SK-N-SH (cell line): ENCODE results near the gene AGBL4.

Source experiments
- ELF1 ChIP-seq: IDR thresholded peaks from 2 replicates; pipeline ENCODE4 v1.4.0; 2012
- EP300 ChIP-seq, 2 experiments: IDR thresholded peaks; 2 replicates each; pipeline versions ENCODE4 v1.4.0 to v1.6.1; 2012; ENCODE audit warnings: borderline replicate concordance in 1 of 2, low read depth in 1 of 2, low read length in 1 of 2
- EZH2phosphoT487 ChIP-seq: fragments of 200-600 bp; sonication (generic); IDR thresholded peaks from 2 replicates; pipeline ENCODE4 v1.6.1; 2017; ENCODE audit warnings: low read depth, mixed run types, mild to moderate bottlenecking, antibody characterized with exemption, moderate library complexity, borderline replicate concordance
- FOSL2 ChIP-seq: IDR thresholded peaks from 2 replicates; pipeline ENCODE4 v1.4.0; 2012; ENCODE audit warnings: low read depth, mild to moderate bottlenecking, moderate library complexity, borderline replicate concordance
- JUND ChIP-seq: IDR thresholded peaks from 2 replicates; pipeline ENCODE4 v1.4.0; 2012
- POLR2AphosphoS5 ChIP-seq: IDR thresholded peaks from 2 replicates; pipeline ENCODE4 v1.6.1; 2012; ENCODE audit warnings: low read depth, low read length
- RFX5 ChIP-seq: IDR thresholded peaks from 2 replicates; pipeline ENCODE4 v1.6.1; 2012; ENCODE audit warnings: mild to moderate bottlenecking, improper control_type of control experiment, low read length
- USF1 ChIP-seq: IDR thresholded peaks from 2 replicates; pipeline ENCODE4 v1.4.0; 2012; ENCODE audit warnings: low read depth, borderline replicate concordance
- TF ChIP-seq, protein P1 (sequence below): fragments of 200-600 bp; sonication (generic); IDR thresholded peaks from 2 replicates; pipeline ENCODE4 v1.6.1; 2017; ENCODE audit warnings: antibody characterized with exemption, mild to moderate bottlenecking, moderate library complexity
- TF ChIP-seq, protein P2 (sequence below): IDR thresholded peaks from 2 replicates; pipeline ENCODE4 v1.4.0; 2012; ENCODE audit warnings: low read depth
- TF ChIP-seq, protein P3 (sequence below): IDR thresholded peaks from 2 replicates; pipeline ENCODE4 v1.6.1; 2012; ENCODE audit warnings: mild to moderate bottlenecking, low read depth, low read length, moderate library complexity

DNA sequence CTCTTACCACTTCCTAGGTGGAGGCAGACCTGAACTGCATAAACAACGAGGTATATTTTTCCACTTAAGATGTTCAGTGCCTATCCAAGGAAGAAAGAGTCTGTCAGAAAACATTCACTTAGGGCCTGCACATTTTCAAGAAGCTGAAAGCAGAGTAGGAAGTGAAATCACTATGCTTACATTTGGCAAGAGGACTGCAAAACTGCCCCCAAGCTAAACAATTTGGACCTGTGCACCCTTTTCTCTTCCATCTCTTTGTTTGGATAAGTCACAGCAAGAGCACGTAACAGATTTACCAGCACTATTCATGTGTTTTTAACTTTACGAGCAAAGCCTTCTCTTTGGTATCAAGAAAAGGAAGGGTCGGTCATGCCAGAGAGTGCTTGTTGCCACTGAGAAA lies 1233.9 kb downstream of the AGBL4 start:
- TF ChIP-seq, protein P1, sequence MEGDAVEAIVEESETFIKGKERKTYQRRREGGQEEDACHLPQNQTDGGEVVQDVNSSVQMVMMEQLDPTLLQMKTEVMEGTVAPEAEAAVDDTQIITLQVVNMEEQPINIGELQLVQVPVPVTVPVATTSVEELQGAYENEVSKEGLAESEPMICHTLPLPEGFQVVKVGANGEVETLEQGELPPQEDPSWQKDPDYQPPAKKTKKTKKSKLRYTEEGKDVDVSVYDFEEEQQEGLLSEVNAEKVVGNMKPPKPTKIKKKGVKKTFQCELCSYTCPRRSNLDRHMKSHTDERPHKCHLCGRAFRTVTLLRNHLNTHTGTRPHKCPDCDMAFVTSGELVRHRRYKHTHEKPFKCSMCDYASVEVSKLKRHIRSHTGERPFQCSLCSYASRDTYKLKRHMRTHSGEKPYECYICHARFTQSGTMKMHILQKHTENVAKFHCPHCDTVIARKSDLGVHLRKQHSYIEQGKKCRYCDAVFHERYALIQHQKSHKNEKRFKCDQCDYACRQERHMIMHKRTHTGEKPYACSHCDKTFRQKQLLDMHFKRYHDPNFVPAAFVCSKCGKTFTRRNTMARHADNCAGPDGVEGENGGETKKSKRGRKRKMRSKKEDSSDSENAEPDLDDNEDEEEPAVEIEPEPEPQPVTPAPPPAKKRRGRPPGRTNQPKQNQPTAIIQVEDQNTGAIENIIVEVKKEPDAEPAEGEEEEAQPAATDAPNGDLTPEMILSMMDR: no peak
- TF ChIP-seq POLR2AphosphoS5 (no peak), RFX5 (no peak), FOSL2 (no peak), ELF1 (no peak), EZH2phosphoT487 (no peak), EP300 (IDR thresholded peaks at IDR 0.05; ENCODE audit: borderline replicate concordance in 1 of 2, low read depth in 1 of 2, low read length in 1 of 2) (no peak), USF1 (no peak), JUND (no peak)
- TF ChIP-seq, protein P2, sequence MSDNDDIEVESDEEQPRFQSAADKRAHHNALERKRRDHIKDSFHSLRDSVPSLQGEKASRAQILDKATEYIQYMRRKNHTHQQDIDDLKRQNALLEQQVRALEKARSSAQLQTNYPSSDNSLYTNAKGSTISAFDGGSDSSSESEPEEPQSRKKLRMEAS: no peak
- TF ChIP-seq, protein P3, sequence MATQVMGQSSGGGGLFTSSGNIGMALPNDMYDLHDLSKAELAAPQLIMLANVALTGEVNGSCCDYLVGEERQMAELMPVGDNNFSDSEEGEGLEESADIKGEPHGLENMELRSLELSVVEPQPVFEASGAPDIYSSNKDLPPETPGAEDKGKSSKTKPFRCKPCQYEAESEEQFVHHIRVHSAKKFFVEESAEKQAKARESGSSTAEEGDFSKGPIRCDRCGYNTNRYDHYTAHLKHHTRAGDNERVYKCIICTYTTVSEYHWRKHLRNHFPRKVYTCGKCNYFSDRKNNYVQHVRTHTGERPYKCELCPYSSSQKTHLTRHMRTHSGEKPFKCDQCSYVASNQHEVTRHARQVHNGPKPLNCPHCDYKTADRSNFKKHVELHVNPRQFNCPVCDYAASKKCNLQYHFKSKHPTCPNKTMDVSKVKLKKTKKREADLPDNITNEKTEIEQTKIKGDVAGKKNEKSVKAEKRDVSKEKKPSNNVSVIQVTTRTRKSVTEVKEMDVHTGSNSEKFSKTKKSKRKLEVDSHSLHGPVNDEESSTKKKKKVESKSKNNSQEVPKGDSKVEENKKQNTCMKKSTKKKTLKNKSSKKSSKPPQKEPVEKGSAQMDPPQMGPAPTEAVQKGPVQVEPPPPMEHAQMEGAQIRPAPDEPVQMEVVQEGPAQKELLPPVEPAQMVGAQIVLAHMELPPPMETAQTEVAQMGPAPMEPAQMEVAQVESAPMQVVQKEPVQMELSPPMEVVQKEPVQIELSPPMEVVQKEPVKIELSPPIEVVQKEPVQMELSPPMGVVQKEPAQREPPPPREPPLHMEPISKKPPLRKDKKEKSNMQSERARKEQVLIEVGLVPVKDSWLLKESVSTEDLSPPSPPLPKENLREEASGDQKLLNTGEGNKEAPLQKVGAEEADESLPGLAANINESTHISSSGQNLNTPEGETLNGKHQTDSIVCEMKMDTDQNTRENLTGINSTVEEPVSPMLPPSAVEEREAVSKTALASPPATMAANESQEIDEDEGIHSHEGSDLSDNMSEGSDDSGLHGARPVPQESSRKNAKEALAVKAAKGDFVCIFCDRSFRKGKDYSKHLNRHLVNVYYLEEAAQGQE: no peak
